Measurements from ENCODE around the gene MTLN.

MTLN gene

GRCh38 chr2:110166266-110166665 lies 46.1 kb downstream of the MTLN start:
- no peak for TF ChIP-seq ZNF274 (IDR thresholded peaks at IDR 0.05; ENCODE audit: low read depth, low read length)
- H3K4me3 ChIP-seq (ENCODE audit: low read length): no peak overlapping the region

Data from GM08714 (cell line).